CD4-positive, alpha-beta T cell treated with Interleukin-21 for 1 hour (primary cell): ENCODE data around the gene NCOA6.

ENCODE experiments used
- DNase-seq: peaks from one replicate; pipeline ENCODE4 v3.0.0-alpha.2; 2020

NCOA6 gene

GRCh38 chr20:34825530-34826362, at the start of gene NCOA6:
Gene NCOA6 (minus strand): TSS chr20:34825651. CDS start chr20:34782355, 43,296 bp downstream.
- peak; percentile 87 for DNase-seq

- DNase-seq: peak; percentile 64
Observed at GRCh38 chr20:34874094-34874654, 48.7 kb upstream of the NCOA6 start.

- no peak for DNase-seq
Observed at GRCh38 chr20:34873583-34874093, 48.2 kb upstream of the NCOA6 start.

- peak; percentile 88 for DNase-seq
Observed at GRCh38 chr20:34872622-34873224, 47.3 kb upstream of the NCOA6 start, which contains the start of gene GGT7. Gene GGT7 (minus strand): TSS chr20:34872856. CDS start chr20:34872815, 41 bp downstream.

GRCh38 chr20:34871966-34872621, 46.6 kb upstream of the NCOA6 start:
- DNase-seq: no peak

GRCh38 chr20:34871320-34871926, 46.0 kb upstream of the NCOA6 start:
- no peak for DNase-seq

- DNase-seq: no peak
Observed at GRCh38 chr20:34864216-34864615, 38.8 kb upstream of the NCOA6 start.

- DNase-seq: no peak
Observed at GRCh38 chr20:34863421-34863965, 38.0 kb upstream of the NCOA6 start.

- DNase-seq: no peak
Observed at GRCh38 chr20:34862724-34863123, 37.3 kb upstream of the NCOA6 start.

GRCh38 chr20:34861386-34862084, 36.1 kb upstream of the NCOA6 start:
- no peak for DNase-seq

- no peak for DNase-seq
Observed at GRCh38 chr20:34859826-34860545, 34.5 kb upstream of the NCOA6 start.

- no peak for DNase-seq
Observed at GRCh38 chr20:34859367-34859766, 33.9 kb upstream of the NCOA6 start.

- no peak for DNase-seq
Observed at GRCh38 chr20:34852298-34852697, 26.8 kb upstream of the NCOA6 start.

GRCh38 chr20:34850969-34851368, 25.5 kb upstream of the NCOA6 start:
- no peak for DNase-seq

- DNase-seq: no peak
Observed at GRCh38 chr20:34849778-34850177, 24.3 kb upstream of the NCOA6 start.

GRCh38 chr20:34848597-34848996, 23.1 kb upstream of the NCOA6 start:
- no peak for DNase-seq

GRCh38 chr20:34843421-34843820, 18.0 kb upstream of the NCOA6 start:
- DNase-seq: no peak

- no peak for DNase-seq
Observed at GRCh38 chr20:34842143-34842542, 16.7 kb upstream of the NCOA6 start.

GRCh38 chr20:34834459-34834893, 9.0 kb upstream of the NCOA6 start:
- peak; percentile 57 for DNase-seq

- no peak for DNase-seq
Observed at GRCh38 chr20:34831936-34832335, 6.5 kb upstream of the NCOA6 start.

- DNase-seq: no peak
Observed at GRCh38 chr20:34829191-34829590, 3.7 kb upstream of the NCOA6 start.
